HepG2 (cell line): Measurements from ENCODE around the gene LRSAM1. TPM values are rescaled to one million over a fixed set of nuclear protein-coding genes. Genes with fewer than 3 reads are reported as not detected.

Experiments
- FOXJ3 ChIP-seq: sonication (generic); formaldehyde crosslinking; IDR thresholded peaks from 2 replicates; pipeline ENCODE4 v1.4.0; 2020; ENCODE audit warnings: missing genetic modification reagents, mild to moderate bottlenecking, borderline replicate concordance
- FOXK2 ChIP-seq: fragments of 450-650 bp; IDR thresholded peaks from 2 replicates; pipeline ENCODE4 v1.6.1; 2016
- KDM5B ChIP-seq: sonication (generic); formaldehyde crosslinking; IDR thresholded peaks from 2 replicates; pipeline ENCODE4 v1.4.0; 2020; ENCODE audit warnings: missing genetic modification reagents, mild to moderate bottlenecking, borderline replicate concordance
- PAWR ChIP-seq: sonication (generic); formaldehyde crosslinking; IDR thresholded peaks from 2 replicates; pipeline ENCODE4 v1.4.0; 2020; ENCODE audit warnings: missing genetic modification reagents, mild to moderate bottlenecking, borderline replicate concordance
- PHF21A ChIP-seq: sonication (generic); formaldehyde crosslinking; IDR thresholded peaks from 2 replicates; pipeline ENCODE4 v1.5.0; 2020; ENCODE audit warnings: mild to moderate bottlenecking, missing genetic modification reagents
- PHF8 ChIP-seq: sonication (generic); formaldehyde crosslinking; IDR thresholded peaks from 2 replicates; pipeline ENCODE4 v1.5.0; 2020; ENCODE audit warnings: missing genetic modification reagents
- RARG ChIP-seq: sonication (generic); formaldehyde crosslinking; IDR thresholded peaks from 2 replicates; pipeline ENCODE4 v1.4.0; 2020; ENCODE audit warnings: low read depth, mild to moderate bottlenecking, missing genetic modification reagents
- SPEN ChIP-seq: sonication (generic); formaldehyde crosslinking; IDR thresholded peaks from 2 replicates; pipeline ENCODE4 v1.5.1; 2020; ENCODE audit warnings: low read depth, mild to moderate bottlenecking, missing genetic modification reagents
- TBX2 ChIP-seq: sonication (generic); formaldehyde crosslinking; IDR thresholded peaks from 2 replicates; pipeline ENCODE4 v1.5.0; 2020; ENCODE audit warnings: missing genetic modification reagents, mild to moderate bottlenecking, borderline replicate concordance
- XRCC5 ChIP-seq: fragments of 200-400 bp; formaldehyde crosslinking; optimal IDR thresholded peaks from 2 replicates; pipeline ENCODE3; 2017; ENCODE audit warnings: mild to moderate bottlenecking, low read length
- YY1 ChIP-seq: IDR thresholded peaks from 2 replicates; pipeline ENCODE4 v1.6.1; 2011; ENCODE audit warnings: low read length, low read depth, moderate library complexity, mild to moderate bottlenecking; ENCODE audit not compliant: insufficient read depth, insufficient replicate concordance
- ZNF543 ChIP-seq: sonication (generic); formaldehyde crosslinking; IDR thresholded peaks from 2 replicates; pipeline ENCODE4 v1.4.0; 2020; ENCODE audit warnings: mild to moderate bottlenecking, missing genetic modification reagents
- ZNF570 ChIP-seq: sonication (generic); formaldehyde crosslinking; IDR thresholded peaks from 2 replicates; pipeline ENCODE4 v1.4.0; 2020; ENCODE audit warnings: mild to moderate bottlenecking, missing genetic modification reagents, borderline replicate concordance
- ZNF660 ChIP-seq: sonication (generic); formaldehyde crosslinking; IDR thresholded peaks from 2 replicates; pipeline ENCODE4 v1.5.1; 2020; ENCODE audit warnings: mild to moderate bottlenecking, low read depth, missing genetic modification reagents, borderline replicate concordance
- ZNF678 ChIP-seq: sonication (generic); formaldehyde crosslinking; IDR thresholded peaks from 2 replicates; pipeline ENCODE4 v1.4.0; 2020; ENCODE audit warnings: mild to moderate bottlenecking, missing genetic modification reagents
- ZNF75D ChIP-seq: sonication (generic); formaldehyde crosslinking; IDR thresholded peaks from 2 replicates; pipeline ENCODE4 v1.8.1; 2023; ENCODE audit warnings: missing genetic modification reagents, mild to moderate bottlenecking, borderline replicate concordance
- ZNF788 ChIP-seq: sonication (generic); formaldehyde crosslinking; IDR thresholded peaks from 2 replicates; pipeline ENCODE4 v1.5.0; 2020; ENCODE audit warnings: mild to moderate bottlenecking, missing genetic modification reagents, borderline replicate concordance
- polyA plus RNA-seq, 8 experiments: library from polyadenylated mRNA; depleted of rRNA in 3 of 8; stranded (reverse) in 7 of 8; unstranded in 1 of 8; fragments of >200 nt; fragmentation: Illumina TruSeq in 4 of 8; extraction: Trizol in 4 of 8; gene quantifications; 2 replicates each; pipeline versions ENCODE4 v1.2.1 to v1.2.3, GENCODE V29; 2011 to 2016; ENCODE audit warnings: low read depth in 4 of 8, missing spikeins in 1 of 8, mixed read lengths in 1 of 8; ENCODE audit not compliant: insufficient read depth in 1 of 8
- total RNA-seq, 5 experiments: library from RNA; depleted of rRNA; stranded (reverse); fragments of >200 nt; fragmentation: Illumina TruSeq; extraction: Trizol; gene quantifications; 2 replicates each; pipeline ENCODE4 v1.2.3, GENCODE V29; 2016; ENCODE audit warnings: low read depth in 1 of 5
- TF ChIP-seq, protein P1 (sequence below), 2 experiments: sonication (generic) in 1 of 2; formaldehyde crosslinking in 1 of 2; IDR thresholded peaks; 2 replicates each; pipeline versions ENCODE4 v1.4.0 to v1.6.1; 2016 to 2020; ENCODE audit warnings: borderline replicate concordance in 1 of 2, low read depth in 1 of 2, mild to moderate bottlenecking in 1 of 2, missing genetic modification reagents in 1 of 2
- TF ChIP-seq, protein P2 (sequence below): sonication (generic); formaldehyde crosslinking; IDR thresholded peaks from 2 replicates; pipeline ENCODE4 v1.4.0; 2020; ENCODE audit warnings: missing genetic modification reagents, mild to moderate bottlenecking, borderline replicate concordance
- TF ChIP-seq, protein P3 (sequence below): sonication (generic); formaldehyde crosslinking; conservative IDR thresholded peaks from 2 replicates; pipeline ENCODE4 v1.5.0; 2020; ENCODE audit warnings: missing genetic modification reagents

The LRSAM1 gene
- total and polyA plus RNA-seq, 2 of the 13 experiments (the other 11 are each of a cell fraction or from before 2014, with no cell fraction given) = 8.7 to 10.2 TPM

DNA sequence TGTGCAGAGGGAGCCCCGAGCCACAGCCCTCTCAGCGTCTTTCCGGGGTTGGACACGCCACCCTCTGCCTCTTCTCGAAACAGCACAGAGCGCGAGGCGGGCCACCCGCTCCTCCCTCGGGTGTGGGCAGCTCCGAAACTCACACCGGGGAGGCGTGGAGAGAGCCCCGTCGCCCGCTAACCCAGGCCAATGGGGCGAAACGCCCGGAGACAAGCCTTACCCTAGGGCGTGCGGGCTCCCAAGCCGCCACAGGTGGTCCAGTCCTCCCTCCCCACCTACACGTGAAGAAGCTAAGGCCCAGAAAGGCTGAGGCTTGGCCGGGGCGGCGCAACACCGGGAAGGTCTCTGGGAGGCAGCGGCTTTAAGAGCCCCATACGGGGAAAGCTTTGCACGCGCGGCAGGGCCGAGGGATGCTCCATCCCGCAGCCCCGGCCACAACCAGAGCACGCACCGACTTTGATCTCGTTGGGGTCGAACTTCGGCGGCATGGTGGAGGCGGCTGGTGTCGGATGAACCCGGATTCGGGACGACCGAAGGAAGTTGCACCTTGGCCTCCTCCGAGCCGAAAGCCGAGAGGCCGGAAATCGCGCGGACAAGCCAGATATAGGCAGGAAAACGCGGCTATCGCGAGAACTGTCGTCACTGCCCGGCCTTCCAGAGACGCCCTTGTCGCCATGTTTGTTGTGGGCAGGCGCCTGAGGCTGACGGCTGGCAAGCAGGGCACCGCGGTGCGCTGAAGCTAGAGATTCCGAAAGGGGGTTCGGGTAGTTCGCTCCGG is at the start of gene LRSAM1, which contains the start of gene RPL12 (continued):
- TF ChIP-seq, protein P1, sequence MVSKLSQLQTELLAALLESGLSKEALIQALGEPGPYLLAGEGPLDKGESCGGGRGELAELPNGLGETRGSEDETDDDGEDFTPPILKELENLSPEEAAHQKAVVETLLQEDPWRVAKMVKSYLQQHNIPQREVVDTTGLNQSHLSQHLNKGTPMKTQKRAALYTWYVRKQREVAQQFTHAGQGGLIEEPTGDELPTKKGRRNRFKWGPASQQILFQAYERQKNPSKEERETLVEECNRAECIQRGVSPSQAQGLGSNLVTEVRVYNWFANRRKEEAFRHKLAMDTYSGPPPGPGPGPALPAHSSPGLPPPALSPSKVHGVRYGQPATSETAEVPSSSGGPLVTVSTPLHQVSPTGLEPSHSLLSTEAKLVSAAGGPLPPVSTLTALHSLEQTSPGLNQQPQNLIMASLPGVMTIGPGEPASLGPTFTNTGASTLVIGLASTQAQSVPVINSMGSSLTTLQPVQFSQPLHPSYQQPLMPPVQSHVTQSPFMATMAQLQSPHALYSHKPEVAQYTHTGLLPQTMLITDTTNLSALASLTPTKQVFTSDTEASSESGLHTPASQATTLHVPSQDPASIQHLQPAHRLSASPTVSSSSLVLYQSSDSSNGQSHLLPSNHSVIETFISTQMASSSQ (IDR thresholded peaks at IDR 0.05; ENCODE audit: low read depth) = peak; percentile 50
- TF ChIP-seq, protein P1 (CRISPR knock-in tag; IDR thresholded peaks at IDR 0.05; ENCODE audit: borderline replicate concordance) = peak; percentile 82; the same call in 1 of the 2 replicates
- TF ChIP-seq PHF21A (CRISPR knock-in tag) (no peak; the same call in 1 of the 2 replicates), FOXK2 (no peak), RARG (CRISPR knock-in tag) (no peak), ZNF543 (CRISPR knock-in tag) (peak; percentile 82), ZNF788 (CRISPR knock-in tag) (peak; percentile 84), PAWR (peak; percentile 88; the same call in 1 of the 2 replicates), ZNF75D (CRISPR knock-in tag) (peak; percentile 37; the same call in 1 of the 2 replicates), FOXJ3 (peak; percentile 66), KDM5B (CRISPR knock-in tag) (peak; percentile 61; the same call in 1 of the 2 replicates), TBX2 (CRISPR knock-in tag) (peak; percentile 83), PHF8 (CRISPR knock-in tag) (peak; percentile 87), XRCC5 (no peak), ZNF570 (CRISPR knock-in tag) (peak; percentile 83; the same call in 1 of the 2 replicates), SPEN (peak; percentile 100), ZNF678 (CRISPR knock-in tag) (peak; percentile 72; the same call in 1 of the 2 replicates), YY1 (peak; percentile 99), ZNF660 (no peak)
- TF ChIP-seq, protein P2, sequence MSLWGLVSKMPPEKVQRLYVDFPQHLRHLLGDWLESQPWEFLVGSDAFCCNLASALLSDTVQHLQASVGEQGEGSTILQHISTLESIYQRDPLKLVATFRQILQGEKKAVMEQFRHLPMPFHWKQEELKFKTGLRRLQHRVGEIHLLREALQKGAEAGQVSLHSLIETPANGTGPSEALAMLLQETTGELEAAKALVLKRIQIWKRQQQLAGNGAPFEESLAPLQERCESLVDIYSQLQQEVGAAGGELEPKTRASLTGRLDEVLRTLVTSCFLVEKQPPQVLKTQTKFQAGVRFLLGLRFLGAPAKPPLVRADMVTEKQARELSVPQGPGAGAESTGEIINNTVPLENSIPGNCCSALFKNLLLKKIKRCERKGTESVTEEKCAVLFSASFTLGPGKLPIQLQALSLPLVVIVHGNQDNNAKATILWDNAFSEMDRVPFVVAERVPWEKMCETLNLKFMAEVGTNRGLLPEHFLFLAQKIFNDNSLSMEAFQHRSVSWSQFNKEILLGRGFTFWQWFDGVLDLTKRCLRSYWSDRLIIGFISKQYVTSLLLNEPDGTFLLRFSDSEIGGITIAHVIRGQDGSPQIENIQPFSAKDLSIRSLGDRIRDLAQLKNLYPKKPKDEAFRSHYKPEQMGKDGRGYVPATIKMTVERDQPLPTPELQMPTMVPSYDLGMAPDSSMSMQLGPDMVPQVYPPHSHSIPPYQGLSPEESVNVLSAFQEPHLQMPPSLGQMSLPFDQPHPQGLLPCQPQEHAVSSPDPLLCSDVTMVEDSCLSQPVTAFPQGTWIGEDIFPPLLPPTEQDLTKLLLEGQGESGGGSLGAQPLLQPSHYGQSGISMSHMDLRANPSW (CRISPR knock-in tag) = no peak
- TF ChIP-seq, protein P3, sequence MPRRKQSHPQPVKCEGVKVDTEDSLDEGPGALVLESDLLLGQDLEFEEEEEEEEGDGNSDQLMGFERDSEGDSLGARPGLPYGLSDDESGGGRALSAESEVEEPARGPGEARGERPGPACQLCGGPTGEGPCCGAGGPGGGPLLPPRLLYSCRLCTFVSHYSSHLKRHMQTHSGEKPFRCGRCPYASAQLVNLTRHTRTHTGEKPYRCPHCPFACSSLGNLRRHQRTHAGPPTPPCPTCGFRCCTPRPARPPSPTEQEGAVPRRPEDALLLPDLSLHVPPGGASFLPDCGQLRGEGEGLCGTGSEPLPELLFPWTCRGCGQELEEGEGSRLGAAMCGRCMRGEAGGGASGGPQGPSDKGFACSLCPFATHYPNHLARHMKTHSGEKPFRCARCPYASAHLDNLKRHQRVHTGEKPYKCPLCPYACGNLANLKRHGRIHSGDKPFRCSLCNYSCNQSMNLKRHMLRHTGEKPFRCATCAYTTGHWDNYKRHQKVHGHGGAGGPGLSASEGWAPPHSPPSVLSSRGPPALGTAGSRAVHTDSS (CRISPR knock-in tag) = no peak
